Measurements from ENCODE around the gene MEX3D.

Gene MEX3D

DNA sequence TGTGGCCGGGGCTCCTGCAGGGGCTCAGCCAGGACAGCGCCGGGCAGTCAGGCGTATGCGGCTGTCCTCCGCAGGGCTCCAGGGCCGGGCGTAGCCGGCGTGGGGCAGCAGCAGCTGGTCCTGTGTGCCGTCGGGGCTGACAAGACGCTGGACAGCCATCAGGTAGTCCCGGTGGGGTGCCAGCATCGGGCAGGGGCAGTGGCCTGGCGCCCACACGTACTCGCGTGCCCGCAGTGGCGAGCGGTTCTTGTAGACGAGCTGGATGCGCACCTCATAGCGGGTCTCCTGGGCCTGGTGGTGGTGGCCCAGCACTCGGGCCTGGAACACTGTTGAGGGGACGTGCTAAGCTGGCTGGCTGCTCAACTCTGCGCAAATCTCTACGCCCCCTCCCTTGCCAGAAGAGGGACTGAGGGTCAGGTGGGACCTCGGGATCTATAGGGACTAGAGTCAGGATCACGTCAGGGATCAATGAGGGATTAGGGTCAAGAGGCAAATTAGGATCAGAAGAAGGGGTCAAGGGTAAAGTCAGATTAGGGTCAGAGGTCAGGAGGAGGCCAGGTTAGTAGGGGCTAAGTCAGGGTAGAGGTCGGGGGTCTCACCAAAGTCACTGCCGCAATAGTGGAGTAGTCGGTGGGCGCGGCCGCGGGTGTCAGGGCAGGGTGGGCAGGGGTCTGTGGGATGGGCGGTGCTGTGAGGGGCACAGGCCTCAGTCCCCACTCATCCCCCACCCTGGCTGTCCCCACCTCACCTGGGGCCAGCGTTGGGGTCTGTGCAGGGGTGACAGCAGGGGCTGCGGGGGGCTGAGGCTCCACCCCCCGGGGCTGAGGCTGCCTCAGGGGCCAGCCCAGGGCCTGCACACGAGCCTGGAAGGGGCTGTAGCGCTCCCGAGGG is 61.9 kb downstream of the MEX3D start:
- TF ChIP-seq, protein P1, sequence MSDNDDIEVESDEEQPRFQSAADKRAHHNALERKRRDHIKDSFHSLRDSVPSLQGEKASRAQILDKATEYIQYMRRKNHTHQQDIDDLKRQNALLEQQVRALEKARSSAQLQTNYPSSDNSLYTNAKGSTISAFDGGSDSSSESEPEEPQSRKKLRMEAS (IDR thresholded peaks at IDR 0.05), result no peak
- TF ChIP-seq YY1 (IDR thresholded peaks at IDR 0.05; ENCODE audit: low read depth) (no peak), TEAD4 (IDR thresholded peaks at IDR 0.05) (no peak), FOXM1 (IDR thresholded peaks at IDR 0.05; ENCODE audit: borderline replicate concordance, low read depth) (no peak), TAF1 (IDR thresholded peaks at IDR 0.05; ENCODE audit: low read depth) (no peak), CREB1 (IDR thresholded peaks at IDR 0.05; ENCODE audit: low read depth) (no peak), RAD21 (IDR thresholded peaks at IDR 0.05; ENCODE audit: low read depth) (no peak)
- TF ChIP-seq, protein P2, sequence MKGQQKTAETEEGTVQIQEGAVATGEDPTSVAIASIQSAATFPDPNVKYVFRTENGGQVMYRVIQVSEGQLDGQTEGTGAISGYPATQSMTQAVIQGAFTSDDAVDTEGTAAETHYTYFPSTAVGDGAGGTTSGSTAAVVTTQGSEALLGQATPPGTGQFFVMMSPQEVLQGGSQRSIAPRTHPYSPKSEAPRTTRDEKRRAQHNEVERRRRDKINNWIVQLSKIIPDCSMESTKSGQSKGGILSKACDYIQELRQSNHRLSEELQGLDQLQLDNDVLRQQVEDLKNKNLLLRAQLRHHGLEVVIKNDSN (IDR thresholded peaks at IDR 0.05), result no peak

DNA sequence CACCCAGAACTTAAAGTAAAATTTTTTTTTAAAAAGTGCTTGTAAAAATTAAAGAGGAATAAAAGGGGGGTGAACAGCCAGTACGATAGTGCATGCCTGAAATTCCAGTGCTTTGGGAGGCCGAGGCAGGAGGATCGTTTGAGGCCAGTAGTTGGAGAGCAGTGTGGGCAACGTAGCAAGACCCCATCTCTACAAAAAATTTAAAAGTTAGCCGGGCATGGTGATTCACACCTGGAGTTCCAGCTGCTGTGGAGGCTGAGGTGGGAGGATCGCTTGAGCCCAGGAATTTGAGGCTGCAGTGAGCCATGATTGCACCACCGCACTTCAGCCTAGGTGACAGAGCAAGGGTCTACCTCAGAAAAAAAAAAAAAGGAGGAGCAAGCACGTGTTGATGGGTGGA is 63.1 kb downstream of the MEX3D start:
- TF ChIP-seq TCF12 (IDR thresholded peaks at IDR 0.05; ENCODE audit: low read depth) (no peak), TEAD4 (IDR thresholded peaks at IDR 0.05) (no peak), RAD21 (IDR thresholded peaks at IDR 0.05; ENCODE audit: low read depth) (no peak), CEBPB (IDR thresholded peaks at IDR 0.05) (no peak), ZBTB7A (IDR thresholded peaks at IDR 0.05; ENCODE audit: low read depth) (no peak), EP300 (IDR thresholded peaks at IDR 0.05; ENCODE audit: borderline replicate concordance) (no peak), CREB1 (IDR thresholded peaks at IDR 0.05; ENCODE audit: low read depth) (no peak), YY1 (IDR thresholded peaks at IDR 0.05; ENCODE audit: low read depth) (no peak), NFIC (IDR thresholded peaks at IDR 0.05) (no peak), EGR1 (IDR thresholded peaks at IDR 0.05) (no peak), TAF1 (IDR thresholded peaks at IDR 0.05; ENCODE audit: low read depth) (no peak)
- TF ChIP-seq, protein P2 (IDR thresholded peaks at IDR 0.05), result no peak
- TF ChIP-seq, protein P3, sequence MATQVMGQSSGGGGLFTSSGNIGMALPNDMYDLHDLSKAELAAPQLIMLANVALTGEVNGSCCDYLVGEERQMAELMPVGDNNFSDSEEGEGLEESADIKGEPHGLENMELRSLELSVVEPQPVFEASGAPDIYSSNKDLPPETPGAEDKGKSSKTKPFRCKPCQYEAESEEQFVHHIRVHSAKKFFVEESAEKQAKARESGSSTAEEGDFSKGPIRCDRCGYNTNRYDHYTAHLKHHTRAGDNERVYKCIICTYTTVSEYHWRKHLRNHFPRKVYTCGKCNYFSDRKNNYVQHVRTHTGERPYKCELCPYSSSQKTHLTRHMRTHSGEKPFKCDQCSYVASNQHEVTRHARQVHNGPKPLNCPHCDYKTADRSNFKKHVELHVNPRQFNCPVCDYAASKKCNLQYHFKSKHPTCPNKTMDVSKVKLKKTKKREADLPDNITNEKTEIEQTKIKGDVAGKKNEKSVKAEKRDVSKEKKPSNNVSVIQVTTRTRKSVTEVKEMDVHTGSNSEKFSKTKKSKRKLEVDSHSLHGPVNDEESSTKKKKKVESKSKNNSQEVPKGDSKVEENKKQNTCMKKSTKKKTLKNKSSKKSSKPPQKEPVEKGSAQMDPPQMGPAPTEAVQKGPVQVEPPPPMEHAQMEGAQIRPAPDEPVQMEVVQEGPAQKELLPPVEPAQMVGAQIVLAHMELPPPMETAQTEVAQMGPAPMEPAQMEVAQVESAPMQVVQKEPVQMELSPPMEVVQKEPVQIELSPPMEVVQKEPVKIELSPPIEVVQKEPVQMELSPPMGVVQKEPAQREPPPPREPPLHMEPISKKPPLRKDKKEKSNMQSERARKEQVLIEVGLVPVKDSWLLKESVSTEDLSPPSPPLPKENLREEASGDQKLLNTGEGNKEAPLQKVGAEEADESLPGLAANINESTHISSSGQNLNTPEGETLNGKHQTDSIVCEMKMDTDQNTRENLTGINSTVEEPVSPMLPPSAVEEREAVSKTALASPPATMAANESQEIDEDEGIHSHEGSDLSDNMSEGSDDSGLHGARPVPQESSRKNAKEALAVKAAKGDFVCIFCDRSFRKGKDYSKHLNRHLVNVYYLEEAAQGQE (IDR thresholded peaks at IDR 0.05; ENCODE audit: low read depth), result no peak
- TF ChIP-seq, protein P1 (IDR thresholded peaks at IDR 0.05), result no peak

Data from Ishikawa (cell line).